Neural progenitor cell (in vitro differentiated cells): Measurements from ENCODE around the gene GP1BA.

Source experiments
- CTCF ChIP-seq: fragments of 200-600 bp; sonication (generic); IDR thresholded peaks from 2 replicates; pipeline ENCODE4 v1.5.1; 2017; ENCODE audit warnings: antibody characterized with exemption, mild to moderate bottlenecking
- EZH2 ChIP-seq: fragments of 200-600 bp; sonication (generic); IDR thresholded peaks from 2 replicates; pipeline ENCODE4 v1.6.1; 2017; ENCODE audit warnings: antibody characterized with exemption, mild to moderate bottlenecking, moderate library complexity
- EZH2phosphoT487 ChIP-seq: fragments of 200-600 bp; sonication (generic); IDR thresholded peaks from 2 replicates; pipeline ENCODE4 v1.6.1; 2017; ENCODE audit warnings: antibody characterized with exemption

DNA sequence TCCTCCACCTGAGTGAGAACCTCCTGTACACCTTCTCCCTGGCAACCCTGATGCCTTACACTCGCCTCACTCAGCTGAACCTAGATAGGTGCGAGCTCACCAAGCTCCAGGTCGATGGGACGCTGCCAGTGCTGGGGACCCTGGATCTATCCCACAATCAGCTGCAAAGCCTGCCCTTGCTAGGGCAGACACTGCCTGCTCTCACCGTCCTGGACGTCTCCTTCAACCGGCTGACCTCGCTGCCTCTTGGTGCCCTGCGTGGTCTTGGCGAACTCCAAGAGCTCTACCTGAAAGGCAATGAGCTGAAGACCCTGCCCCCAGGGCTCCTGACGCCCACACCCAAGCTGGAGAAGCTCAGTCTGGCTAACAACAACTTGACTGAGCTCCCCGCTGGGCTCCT lies 679 bp downstream of the GP1BA start:
- TF ChIP-seq CTCF (no peak), EZH2phosphoT487 (no peak), EZH2 (no peak)
